K562 (cell line): ENCODE results near the gene MEGF10. TPM values are rescaled to one million over a fixed set of nuclear protein-coding genes. Genes with fewer than 3 reads are reported as not detected.

Experiments
- ATAC-seq: fragments of 200-7000 bp; cut with Tn5 transposase; 3 replicates; pipeline ENCODE4 v1.9.1; 2020; ENCODE audit warnings: moderate library complexity
- BruUV-seq: library from RNA; stranded (reverse); fragments of 400-500 nt; replicated peaks from 2 replicates; lab custom pipeline; 2021; lab: Mats Ljungman, UMichigan
- CTCF ChIA-PET: fragments of 300-600 bp; formaldehyde crosslinking; extraction: SDS; loops from one replicate; lab custom pipeline; 2021; ENCODE audit warnings: low intra/inter-chr PET ratio; lab: Yijun Ruan, JAX
- POLR2A ChIA-PET: fragments of 300-600, 350-650 bp; sonication (Branson Sonifier 250); formaldehyde crosslinking; extraction: SDS; loops from one replicate; lab custom pipeline; 2021; ENCODE audit warnings: antibody characterized with exemption, inconsistent platforms; lab: Yijun Ruan, JAX
- DNase-seq, 4 experiments: peaks; one replicate each; pipeline versions ENCODE4 v3.0.0 to v3.0.0-alpha.2; 2011 to 2018; ENCODE audit warnings: low spot score in 3 of 4, mixed read lengths in 3 of 4; ENCODE audit errors: extremely low read depth in 1 of 4
- FAIRE-seq: peaks from 2 replicates; lab custom pipeline; 2011; peaks lifted over from hg19 to GRCh38; lab: Jason Lieb, UNC
- H2AFZ ChIP-seq: 2 replicates; pipeline ENCODE4 v1.6.0; 2011; ENCODE audit warnings: low read depth, low read length, control low read depth, inconsistent platforms
- H3K27ac ChIP-seq: fragments of 200-600 bp; 3 replicates; pipeline ENCODE4 v1.8.0; 2011; ENCODE audit warnings: low read depth, mild to moderate bottlenecking, control low read depth, inconsistent platforms, low read length, moderate library complexity, mixed read lengths; ENCODE audit errors: extremely low read depth
- H3K27me3 ChIP-seq, 2 experiments: fragments of 300-600 bp in 1 of 2; 2 replicates in 1 of 2; 3 replicates in 1 of 2; pipeline versions ENCODE4 v1.6.0 to v1.8.0; 2011; ENCODE audit warnings: inconsistent platforms in 2 of 2, low read length in 2 of 2, mild to moderate bottlenecking in 1 of 2, mixed read lengths in 1 of 2, moderate library complexity in 1 of 2; ENCODE audit not compliant: control insufficient read depth in 2 of 2, insufficient read depth in 2 of 2
- H3K36me3 ChIP-seq: fragments of 300-600 bp; 3 replicates; pipeline ENCODE4 v1.8.0; 2011; ENCODE audit warnings: mild to moderate bottlenecking, low read length, inconsistent platforms; ENCODE audit not compliant: control insufficient read depth, insufficient read depth
- H3K4me1 ChIP-seq, 2 experiments: fragments of 200-600 bp in 1 of 2; replicated peaks in 1 of 2; 2 replicates in 1 of 2; 3 replicates in 1 of 2; pipeline versions ENCODE4 v1.5.1 to v1.8.0; 2011; ENCODE audit warnings: inconsistent platforms in 2 of 2, low read length in 2 of 2, mild to moderate bottlenecking in 1 of 2, mixed read lengths in 1 of 2, moderate library complexity in 1 of 2; ENCODE audit not compliant: control insufficient read depth in 2 of 2, insufficient read depth in 2 of 2
- H3K4me2 ChIP-seq: 2 replicates; pipeline ENCODE4 v1.6.1; 2011; ENCODE audit warnings: low read length, control low read depth, inconsistent platforms, mixed read lengths; ENCODE audit not compliant: insufficient read depth
- H3K4me3 ChIP-seq: fragments of 200-600 bp; sonication (generic), shearing (Covaris generic); 2 replicates; pipeline ENCODE4 v1.5.1; 2016; ENCODE audit warnings: control low read depth, inconsistent platforms
- H3K79me2 ChIP-seq: fragments of 200-600 bp; 3 replicates; pipeline ENCODE4 v1.8.0; 2011; ENCODE audit warnings: low read length, inconsistent platforms; ENCODE audit not compliant: control insufficient read depth, insufficient read depth
- H3K9ac ChIP-seq, 2 experiments: 2 replicates each; pipeline versions ENCODE4 v1.6.0 to v1.6.1; 2011; ENCODE audit warnings: low read depth in 2 of 2, low read length in 2 of 2, control low read depth in 1 of 2, inconsistent platforms in 1 of 2, mild to moderate bottlenecking in 1 of 2, mixed read lengths in 1 of 2; ENCODE audit not compliant: insufficient read depth in 1 of 2
- H3K9me1 ChIP-seq: one replicate; pipeline ENCODE4 v1.6.0; 2011; ENCODE audit warnings: inconsistent platforms, mild to moderate bottlenecking, low read length, moderate library complexity; ENCODE audit not compliant: control insufficient read depth, insufficient read depth
- H3K9me3 ChIP-seq: replicated peaks from 2 replicates; pipeline ENCODE4 v1.5.1; 2011; ENCODE audit warnings: low read depth, low read length, inconsistent platforms; ENCODE audit not compliant: control insufficient read depth, insufficient read depth
- H4K20me1 ChIP-seq: replicated peaks from 2 replicates; pipeline ENCODE4 v1.6.1; 2011; ENCODE audit warnings: low read length, inconsistent platforms, mixed read lengths; ENCODE audit not compliant: control insufficient read depth, insufficient read depth
- BCL6 ChIP-seq: fragments of 250-450 bp; sonication (Bioruptor Pico); IDR thresholded peaks from 2 replicates; pipeline ENCODE4 v1.4.0; 2020
- KDM1A ChIP-seq, 2 experiments: fragments of 450-650 bp; IDR thresholded peaks; 2 replicates each; pipeline ENCODE4 v1.6.1; 2016; ENCODE audit warnings: mild to moderate bottlenecking in 2 of 2
- KLF16 ChIP-seq: IDR thresholded peaks from 2 replicates; pipeline ENCODE4 v1.6.1; 2016; ENCODE audit warnings: antibody characterized with exemption
- KLF6 ChIP-seq: fragments of 250-450 bp; sonication (Bioruptor Pico); IDR thresholded peaks from 2 replicates; pipeline ENCODE4 v1.4.0; 2020; ENCODE audit warnings: mild to moderate bottlenecking, moderate library complexity, borderline replicate concordance
- NCOR1 ChIP-seq: fragments of 450-650 bp; IDR thresholded peaks from 2 replicates; pipeline ENCODE4 v1.6.1; 2016; ENCODE audit warnings: mild to moderate bottlenecking, moderate library complexity
- RFX7 ChIP-seq: fragments of 250-450 bp; sonication (Bioruptor Pico); IDR thresholded peaks from 2 replicates; pipeline ENCODE4 v1.5.1; 2021; ENCODE audit warnings: mild to moderate bottlenecking
- SMARCE1 ChIP-seq: fragments of 450-650 bp; IDR thresholded peaks from 2 replicates; pipeline ENCODE4 v1.7.1; 2016; ENCODE audit warnings: mild to moderate bottlenecking
- TAF9B ChIP-seq: fragments of 450-650 bp; IDR thresholded peaks from 2 replicates; pipeline ENCODE4 v1.6.1; 2018; ENCODE audit warnings: mild to moderate bottlenecking; ENCODE audit not compliant: partially characterized antibody
- ZFP1 ChIP-seq: fragments of 450-650 bp; formaldehyde crosslinking; IDR thresholded peaks from 2 replicates; pipeline ENCODE4 v1.4.0; 2020; ENCODE audit warnings: mild to moderate bottlenecking, mixed read lengths
- ZNF511 ChIP-seq: sonication (generic); formaldehyde crosslinking; IDR thresholded peaks from 2 replicates; pipeline ENCODE4 v1.8.0; 2022; ENCODE audit warnings: mild to moderate bottlenecking, missing genetic modification reagents
- ZSCAN29 ChIP-seq: fragments of 450-650 bp; IDR thresholded peaks from 2 replicates; pipeline ENCODE4 v1.6.1; 2017
- WGBS: fragments of 100-300 bp; shearing (Covaris generic); methylation state at CpG from one replicate; pipeline ENCODE4 v1.1.6; 2016; ENCODE audit warnings: low coverage, mixed read lengths; ENCODE audit not compliant: insufficient coverage; ENCODE audit errors: missing lambda C conversion rate; 5-methylcytosine and 5-hydroxymethylcytosine counted together
- in situ Hi-C: fragments of 300-500 bp; cut with MboI; formaldehyde crosslinking; loops from 4 replicates; pipeline ENCODE4 v1.15.0; 2018; ENCODE audit warnings: inconsistent platforms, mixed read lengths
- intact Hi-C: fragments of 100-400 bp; cut with micrococcal nuclease; formaldehyde crosslinking; loops from 2 replicates; pipeline ENCODE4 v1.14.2; 2022
- polyA plus RNA-seq, 8 experiments: library from polyadenylated mRNA; depleted of rRNA in 4 of 8; stranded (reverse) in 5 of 8; unstranded in 3 of 8; fragments of >200 nt; fragmentation: Nextera tagmentation in 2 of 8; fragmentation: Illumina TruSeq in 1 of 8; extraction: Ambion mirVana in 2 of 8; extraction: Trizol in 1 of 8; gene quantifications; 2 replicates each; pipeline versions ENCODE4 v1.2.1 to v1.2.3, GENCODE V29; 2011 to 2014; ENCODE audit warnings: inconsistent platforms in 1 of 8, missing spikeins in 1 of 8
- total RNA-seq, 7 experiments: library from RNA; depleted of rRNA in 6 of 7; stranded (reverse); fragments of >200 nt in 6 of 7; fragmentation: Illumina TruSeq in 2 of 7; extraction: Trizol in 2 of 7; gene quantifications; 2 replicates each; pipeline versions ENCODE4 v1.2.1 to v1.2.3, GENCODE V29; 2011 to 2021; ENCODE audit warnings: low replicate concordance in 1 of 7

Gene MEGF10
- total and polyA plus RNA-seq, 9 of the 15 experiments (the other 6 are each of a cell fraction or from before 2014, with no cell fraction given) = 0.07 TPM; not detected in 8

- no peaks in the 10 kb centered on the region for H3K9me1 ChIP-seq
- intact Hi-C loops (loop anchor here (5.0 to 10.0 kb wide), 2 partner anchors 337 to 465 kb away; no protein-coding TSS in a partner anchor), in situ Hi-C loops (loop anchor here (25.0 kb wide), 2 partner anchors 675 to 975 kb away; a partner anchor contains a TSS)
- TF ChIP-seq BCL6 (no peak), SMARCE1 (no peak), KLF6 (CRISPR knock-in tag) (no peak), TAF9B (no peak), ZFP1 (CRISPR knock-in tag) (no peak), RFX7 (CRISPR knock-in tag) (no peak), ZNF511 (no peak), KLF16 (no peak), NCOR1 (no peak), KDM1A (IDR thresholded peaks at IDR 0.05) (no peak), ZSCAN29 (no peak)
- BruUV-seq = no TSS peak
- no peak overlapping the region for H3K27ac ChIP-seq
- H3K36me3 ChIP-seq = no peaks in the 10 kb centered on the region
- H2AFZ ChIP-seq = no peak overlapping the region
- no peak overlapping the region for H3K4me2 ChIP-seq
- ChIA-PET POLR2A (no interaction called here), CTCF (interaction anchor here (2.3 kb wide), 1 partner anchor 473 kb away, joined by 16 read pairs; no protein-coding TSS in a partner anchor)
- no peak for DNase-seq
- no peaks in the 10 kb centered on the region for H3K4me1 ChIP-seq
- no peak overlapping the region for H3K4me3 ChIP-seq
- 0 out of 5 replicates have a peak, but pooled peaks cover 0 to 4% of the 10 kb centered on the region in 2 experiments for H3K27me3 ChIP-seq
- no peaks in the 10 kb centered on the region for H3K79me2 ChIP-seq
- no peak for ATAC-seq
- H4K20me1 ChIP-seq = no peaks in the 10 kb centered on the region
- FAIRE-seq = no peak
- no peaks in the 10 kb centered on the region for H3K9me3 ChIP-seq
- no peak overlapping the region for H3K9ac ChIP-seq
- 1% methylated on average over 10 of the region's 10 CpGs for WGBS
Measured at GRCh38 chr5:127311781-127312525, 21.4 kb downstream of the MEGF10 start.
